PFSK-1 (cell line): Measurements from ENCODE around the gene DNAJA3.

Source experiments
- FOXP2 ChIP-seq: optimal IDR thresholded peaks from 2 replicates; pipeline ENCODE3; 2011; ENCODE audit warnings: borderline replicate concordance, control low read depth, inconsistent platforms; ENCODE audit not compliant: insufficient read depth; ENCODE audit errors: extremely low read length, extremely low read depth
- POLR2AphosphoS5 ChIP-seq: IDR thresholded peaks from 2 replicates; pipeline ENCODE4 v1.6.1; 2012; ENCODE audit warnings: low read depth, mild to moderate bottlenecking, control low read depth, low read length, moderate library complexity
- REST ChIP-seq, 2 experiments: IDR thresholded peaks; 2 replicates each; pipeline versions ENCODE4 v1.6.1 to v1.8.0; 2011 to 2012; ENCODE audit warnings: low read depth in 2 of 2, low read length in 2 of 2, control low read depth in 1 of 2, inconsistent platforms in 1 of 2, mild to moderate bottlenecking in 1 of 2, moderate library complexity in 1 of 2; ENCODE audit not compliant: insufficient read depth in 1 of 2
- SIN3A ChIP-seq: IDR thresholded peaks from 2 replicates; pipeline ENCODE4 v1.6.1; 2012; ENCODE audit warnings: mild to moderate bottlenecking, low read length, moderate library complexity, borderline replicate concordance; ENCODE audit not compliant: insufficient read depth
- TAF1 ChIP-seq: IDR thresholded peaks from 2 replicates; pipeline ENCODE4 v1.6.1; 2012; ENCODE audit warnings: low read length, control low read depth, borderline replicate concordance; ENCODE audit not compliant: insufficient read depth

GRCh38 chr16:4386951-4387565, 38.6 kb upstream of the DNAJA3 start:
- TF ChIP-seq TAF1, result no peak
- TF ChIP-seq REST (IDR thresholded peaks at IDR 0.05; ENCODE audit: insufficient read depth in 1 of 2, low read depth in 2 of 2, low read length in 2 of 2), result no peak
- no peak for TF ChIP-seq POLR2AphosphoS5
- TF ChIP-seq SIN3A, result no peak
- no peak for TF ChIP-seq FOXP2
